ENCODE data around the gene KCND1.

GRCh38 chrX:49001521-49002090 lies 30.0 kb upstream of the KCND1 start:
- no peak for TF ChIP-seq SP1 (IDR thresholded peaks at IDR 0.05)
- TF ChIP-seq BHLHE40 (IDR thresholded peaks at IDR 0.05; ENCODE audit: borderline replicate concordance) = no peak; the same call in 1 of the 2 replicates
- TF ChIP-seq ZNF384 (IDR thresholded peaks at IDR 0.05) = no peak
- no peak for TF ChIP-seq HDGF (IDR thresholded peaks at IDR 0.05; ENCODE audit: borderline replicate concordance)
- no peak for TF ChIP-seq SUZ12 (IDR thresholded peaks at IDR 0.05)
- no peak for TF ChIP-seq TARDBP (IDR thresholded peaks at IDR 0.05)
- no peak for TF ChIP-seq FOXK2 (IDR thresholded peaks at IDR 0.05)
- no peak for TF ChIP-seq FOXA1 (IDR thresholded peaks at IDR 0.05)
- no peak for TF ChIP-seq ARNT (IDR thresholded peaks at IDR 0.05)
- TF ChIP-seq ELF4 (IDR thresholded peaks at IDR 0.05) = no peak
- TF ChIP-seq PKNOX1 (IDR thresholded peaks at IDR 0.05) = no peak
- no peak for TF ChIP-seq FOXM1 (IDR thresholded peaks at IDR 0.05; ENCODE audit: borderline replicate concordance)
- TF ChIP-seq CTBP1 (IDR thresholded peaks at IDR 0.05; ENCODE audit: borderline replicate concordance) = no peak
